Measurements from ENCODE around the gene ITPRIPL2. TPM values are rescaled to one million over a fixed set of nuclear protein-coding genes. Genes with fewer than 3 reads are reported as not detected.

The ITPRIPL2 gene
- total and polyA plus RNA-seq, 2 of the 13 experiments (the other 11 are each of a cell fraction or from before 2014, with no cell fraction given): 5.9 to 12.6 TPM

DNA sequence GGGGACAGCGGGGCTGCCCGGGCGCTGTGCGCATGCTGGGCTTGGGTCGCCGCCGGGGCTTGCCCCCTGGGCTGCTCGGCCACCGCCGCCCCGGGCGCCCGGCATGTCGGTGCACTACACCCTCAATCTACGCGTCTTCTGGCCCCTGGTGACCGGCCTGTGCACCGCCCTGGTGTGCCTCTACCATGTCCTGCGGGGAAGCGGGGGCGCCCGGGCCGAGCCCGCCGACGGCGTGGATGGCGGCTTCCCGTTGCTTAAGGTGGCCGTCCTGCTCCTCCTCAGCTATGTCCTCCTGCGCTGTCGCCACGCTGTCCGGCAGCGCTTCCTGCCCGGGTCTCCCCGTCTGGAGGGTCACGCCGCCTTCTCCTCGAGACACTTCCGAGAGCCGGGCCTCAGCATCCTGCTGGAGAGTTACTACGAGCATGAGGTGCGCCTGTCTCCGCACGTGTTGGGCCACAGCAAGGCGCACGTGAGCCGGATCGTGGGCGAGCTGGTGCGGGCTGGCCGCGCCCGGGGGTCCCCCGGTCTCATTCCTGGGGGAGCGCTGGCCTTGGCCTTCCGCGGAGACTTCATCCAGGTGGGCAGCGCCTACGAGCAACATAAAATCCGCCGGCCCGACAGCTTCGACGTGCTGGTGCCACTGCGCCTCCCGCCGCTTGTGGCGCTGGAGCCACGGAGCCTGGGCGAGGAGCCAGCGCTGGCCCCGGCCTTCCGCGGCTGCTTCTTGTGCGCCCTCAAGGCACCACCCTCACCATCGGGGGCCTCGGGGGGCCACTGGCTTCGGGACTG is 789 bp downstream of the ITPRIPL2 start (continued):
- no peak for TF ChIP-seq ZNF766 (CRISPR knock-in tag; IDR thresholded peaks at IDR 0.05; ENCODE audit: borderline replicate concordance)
- TF ChIP-seq, protein P1, sequence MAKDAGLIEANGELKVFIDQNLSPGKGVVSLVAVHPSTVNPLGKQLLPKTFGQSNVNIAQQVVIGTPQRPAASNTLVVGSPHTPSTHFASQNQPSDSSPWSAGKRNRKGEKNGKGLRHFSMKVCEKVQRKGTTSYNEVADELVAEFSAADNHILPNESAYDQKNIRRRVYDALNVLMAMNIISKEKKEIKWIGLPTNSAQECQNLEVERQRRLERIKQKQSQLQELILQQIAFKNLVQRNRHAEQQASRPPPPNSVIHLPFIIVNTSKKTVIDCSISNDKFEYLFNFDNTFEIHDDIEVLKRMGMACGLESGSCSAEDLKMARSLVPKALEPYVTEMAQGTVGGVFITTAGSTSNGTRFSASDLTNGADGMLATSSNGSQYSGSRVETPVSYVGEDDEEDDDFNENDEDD (CRISPR knock-in tag; IDR thresholded peaks at IDR 0.05; ENCODE audit: borderline replicate concordance): peak; percentile 10; the same call in 1 of the 2 replicates
- no peak for TF ChIP-seq ERF (CRISPR knock-in tag; IDR thresholded peaks at IDR 0.05)
- TF ChIP-seq ZNF326 (CRISPR knock-in tag; IDR thresholded peaks at IDR 0.05; ENCODE audit: borderline replicate concordance): no peak
- TF ChIP-seq FOXC1 (CRISPR knock-in tag; IDR thresholded peaks at IDR 0.05; ENCODE audit: borderline replicate concordance): no peak
- TF ChIP-seq MIER2 (CRISPR knock-in tag; IDR thresholded peaks at IDR 0.05): peak; percentile 48; the same call in 1 of the 2 replicates
- no peak for TF ChIP-seq MED1 (CRISPR knock-in tag; IDR thresholded peaks at IDR 0.05)
- TF ChIP-seq NFE2 (CRISPR knock-in tag; IDR thresholded peaks at IDR 0.05): no peak
- TF ChIP-seq ZNF251 (CRISPR knock-in tag; IDR thresholded peaks at IDR 0.05): no peak
- TF ChIP-seq ZMAT3 (CRISPR knock-in tag; conservative IDR thresholded peaks at IDR 0.05): no peak; the same call in 1 of the 2 replicates
- TF ChIP-seq, protein P2, sequence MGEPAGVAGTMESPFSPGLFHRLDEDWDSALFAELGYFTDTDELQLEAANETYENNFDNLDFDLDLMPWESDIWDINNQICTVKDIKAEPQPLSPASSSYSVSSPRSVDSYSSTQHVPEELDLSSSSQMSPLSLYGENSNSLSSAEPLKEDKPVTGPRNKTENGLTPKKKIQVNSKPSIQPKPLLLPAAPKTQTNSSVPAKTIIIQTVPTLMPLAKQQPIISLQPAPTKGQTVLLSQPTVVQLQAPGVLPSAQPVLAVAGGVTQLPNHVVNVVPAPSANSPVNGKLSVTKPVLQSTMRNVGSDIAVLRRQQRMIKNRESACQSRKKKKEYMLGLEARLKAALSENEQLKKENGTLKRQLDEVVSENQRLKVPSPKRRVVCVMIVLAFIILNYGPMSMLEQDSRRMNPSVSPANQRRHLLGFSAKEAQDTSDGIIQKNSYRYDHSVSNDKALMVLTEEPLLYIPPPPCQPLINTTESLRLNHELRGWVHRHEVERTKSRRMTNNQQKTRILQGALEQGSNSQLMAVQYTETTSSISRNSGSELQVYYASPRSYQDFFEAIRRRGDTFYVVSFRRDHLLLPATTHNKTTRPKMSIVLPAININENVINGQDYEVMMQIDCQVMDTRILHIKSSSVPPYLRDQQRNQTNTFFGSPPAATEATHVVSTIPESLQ (CRISPR knock-in tag; conservative IDR thresholded peaks at IDR 0.05): no peak
- TF ChIP-seq, protein P3, sequence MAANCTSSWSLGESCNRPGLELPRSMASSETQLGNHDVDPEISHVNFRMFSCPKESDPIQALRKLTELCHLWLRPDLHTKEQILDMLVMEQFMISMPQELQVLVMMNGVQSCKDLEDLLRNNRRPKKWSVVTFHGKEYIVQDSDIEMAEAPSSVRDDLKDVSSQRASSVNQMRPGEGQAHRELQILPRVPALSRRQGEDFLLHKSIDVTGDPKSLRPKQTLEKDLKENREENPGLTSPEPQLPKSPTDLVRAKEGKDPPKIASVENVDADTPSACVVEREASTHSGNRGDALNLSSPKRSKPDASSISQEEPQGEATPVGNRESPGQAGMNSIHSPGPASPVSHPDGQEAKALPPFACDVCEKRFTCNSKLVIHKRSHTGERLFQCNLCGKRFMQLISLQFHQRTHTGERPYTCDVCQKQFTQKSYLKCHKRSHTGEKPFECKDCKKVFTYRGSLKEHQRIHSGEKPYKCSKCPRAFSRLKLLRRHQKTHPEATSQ (CRISPR knock-in tag; IDR thresholded peaks at IDR 0.05; ENCODE audit: borderline replicate concordance): no peak
- TF ChIP-seq JUND (CRISPR knock-in tag; IDR thresholded peaks at IDR 0.05): no peak
- TF ChIP-seq, protein P4, sequence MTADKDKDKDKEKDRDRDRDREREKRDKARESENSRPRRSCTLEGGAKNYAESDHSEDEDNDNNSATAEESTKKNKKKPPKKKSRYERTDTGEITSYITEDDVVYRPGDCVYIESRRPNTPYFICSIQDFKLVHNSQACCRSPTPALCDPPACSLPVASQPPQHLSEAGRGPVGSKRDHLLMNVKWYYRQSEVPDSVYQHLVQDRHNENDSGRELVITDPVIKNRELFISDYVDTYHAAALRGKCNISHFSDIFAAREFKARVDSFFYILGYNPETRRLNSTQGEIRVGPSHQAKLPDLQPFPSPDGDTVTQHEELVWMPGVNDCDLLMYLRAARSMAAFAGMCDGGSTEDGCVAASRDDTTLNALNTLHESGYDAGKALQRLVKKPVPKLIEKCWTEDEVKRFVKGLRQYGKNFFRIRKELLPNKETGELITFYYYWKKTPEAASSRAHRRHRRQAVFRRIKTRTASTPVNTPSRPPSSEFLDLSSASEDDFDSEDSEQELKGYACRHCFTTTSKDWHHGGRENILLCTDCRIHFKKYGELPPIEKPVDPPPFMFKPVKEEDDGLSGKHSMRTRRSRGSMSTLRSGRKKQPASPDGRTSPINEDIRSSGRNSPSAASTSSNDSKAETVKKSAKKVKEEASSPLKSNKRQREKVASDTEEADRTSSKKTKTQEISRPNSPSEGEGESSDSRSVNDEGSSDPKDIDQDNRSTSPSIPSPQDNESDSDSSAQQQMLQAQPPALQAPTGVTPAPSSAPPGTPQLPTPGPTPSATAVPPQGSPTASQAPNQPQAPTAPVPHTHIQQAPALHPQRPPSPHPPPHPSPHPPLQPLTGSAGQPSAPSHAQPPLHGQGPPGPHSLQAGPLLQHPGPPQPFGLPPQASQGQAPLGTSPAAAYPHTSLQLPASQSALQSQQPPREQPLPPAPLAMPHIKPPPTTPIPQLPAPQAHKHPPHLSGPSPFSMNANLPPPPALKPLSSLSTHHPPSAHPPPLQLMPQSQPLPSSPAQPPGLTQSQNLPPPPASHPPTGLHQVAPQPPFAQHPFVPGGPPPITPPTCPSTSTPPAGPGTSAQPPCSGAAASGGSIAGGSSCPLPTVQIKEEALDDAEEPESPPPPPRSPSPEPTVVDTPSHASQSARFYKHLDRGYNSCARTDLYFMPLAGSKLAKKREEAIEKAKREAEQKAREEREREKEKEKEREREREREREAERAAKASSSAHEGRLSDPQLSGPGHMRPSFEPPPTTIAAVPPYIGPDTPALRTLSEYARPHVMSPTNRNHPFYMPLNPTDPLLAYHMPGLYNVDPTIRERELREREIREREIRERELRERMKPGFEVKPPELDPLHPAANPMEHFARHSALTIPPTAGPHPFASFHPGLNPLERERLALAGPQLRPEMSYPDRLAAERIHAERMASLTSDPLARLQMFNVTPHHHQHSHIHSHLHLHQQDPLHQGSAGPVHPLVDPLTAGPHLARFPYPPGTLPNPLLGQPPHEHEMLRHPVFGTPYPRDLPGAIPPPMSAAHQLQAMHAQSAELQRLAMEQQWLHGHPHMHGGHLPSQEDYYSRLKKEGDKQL (CRISPR knock-in tag; IDR thresholded peaks at IDR 0.05; ENCODE audit: low read depth): no peak

All from HepG2 (cell line).